Right lobe of liver (tissue), 6 donors: ENCODE measurements around the gene HDAC11. TPM values are rescaled to one million over a fixed set of nuclear protein-coding genes. Genes with fewer than 3 reads are reported as not detected.

Experiments used
- ATAC-seq, 4 donors: fragments of 200-7000 bp; cut with Tn5 transposase; one replicate each; pipeline ENCODE4 v1.9.1; 2020; ENCODE audit warnings: mild to moderate bottlenecking in 4 of 4, moderate library complexity in 4 of 4
- DNase-seq, 3 donors: peaks; one replicate each; pipeline ENCODE4 v3.0.0-alpha.2; 2020
- H3K27ac ChIP-seq, 3 donors: fragments of 200-600 bp; one replicate each; pipeline ENCODE4 v1.8.0; 2022
- H3K27me3 ChIP-seq, 2 donors: fragments of 200-600 bp; one replicate each; pipeline ENCODE4 v1.8.0; 2022
- H3K36me3 ChIP-seq, 4 donors: fragments of 200-600 bp; sonication (generic) in 1 of 4; one replicate each; pipeline versions ENCODE4 v1.5.1 to v1.8.0; 2017 to 2022; ENCODE audit warnings: control low read depth in 1 of 4
- H3K4me1 ChIP-seq, 4 donors: fragments of 200-600 bp; sonication (generic) in 1 of 4; one replicate each; pipeline versions ENCODE4 v1.5.1 to v1.8.0; 2017 to 2022; ENCODE audit warnings: control low read depth in 1 of 4
- H3K4me3 ChIP-seq, 3 donors: fragments of 200-600 bp; one replicate each; pipeline ENCODE4 v1.8.0; 2022
- H3K9me3 ChIP-seq, 4 donors: fragments of 200-600 bp; sonication (generic) in 1 of 4; one replicate each; pipeline versions ENCODE4 v1.5.1 to v1.8.0; 2017 to 2022; ENCODE audit warnings: control low read depth in 1 of 4
- CTCF ChIP-seq, 4 donors: fragments of 200-600 bp in 3 of 4; fragments of 450-650 bp in 1 of 4; IDR thresholded peaks; one replicate each; pipeline versions ENCODE4 v1.5.1 to v1.8.0; 2016 to 2022; ENCODE audit warnings: antibody characterized with exemption in 4 of 4, mild to moderate bottlenecking in 2 of 4
- POLR2A ChIP-seq: fragments of 450-650 bp; IDR thresholded peaks from one replicate; pipeline ENCODE4 v1.6.1; 2017; ENCODE audit warnings: antibody characterized with exemption, mild to moderate bottlenecking
- WGBS: methylation state at CpG from one replicate; pipeline ENCODE4 v1.1.6; 2018; ENCODE audit warnings: low coverage, low lambda C conversion rate; ENCODE audit not compliant: insufficient coverage; ENCODE audit errors: missing lambda C conversion rate; 5-methylcytosine and 5-hydroxymethylcytosine counted together
- intact Hi-C, 2 donors: fragments of 100-400 bp; cut with DNase I; formaldehyde crosslinking; loops; one replicate each; pipeline versions ENCODE4 v1.11.2 to v1.14.1; 2022
- total RNA-seq, 6 experiments: library from RNA; depleted of rRNA in 2 of 6; stranded (reverse); fragments of >200 nt in 2 of 6; fragmentation: NEBNext Ultra II Directional in 3 of 6; extraction: Animal tissue kit (Norgen Biotek cat#: 25700) in 3 of 6; gene quantifications; one replicate each; pipeline versions ENCODE4 v1.1.0 to v1.2.4, GENCODE V29; 2016 to 2023
- donor health status: DM: no; HTN: yes; CAD: no.
- donor health status: DM: no; HTN: no; CAD: no.
- donor health status: DM: no; HTN: no; CAD: no.
- donor health status: DM: no; HTN: yes; CAD: no.
- donor health status: DM: no; HTN: yes; CAD: no.

The HDAC11 gene
- total RNA-seq, 6 experiments from 2014 or later = 2.2 to 10.8 (median 5.0) TPM

- no peak overlapping the region for H3K4me3 ChIP-seq
- H3K4me1 ChIP-seq = no peaks in the 10 kb centered on the region
- H3K27me3 ChIP-seq = no peaks in the 10 kb centered on the region
- no peaks in the 10 kb centered on the region for H3K9me3 ChIP-seq
- no peak overlapping the region for H3K27ac ChIP-seq
- no peak for DNase-seq
- TF ChIP-seq CTCF (IDR thresholded peaks at IDR 0.05) (no peak), POLR2A (no peak)
- intact Hi-C loops = loop anchor here (5.0 kb wide), 2 partner anchors 360 to 365 kb away; no protein-coding TSS in a partner anchor
- WGBS = 59% methylated on average over 4 of the region's 4 CpGs
- ATAC-seq = peak in 1 of 4 donors; percentile 31
- no peaks in the 10 kb centered on the region for H3K36me3 ChIP-seq
Observed at GRCh38 chr3:13457593-13457992, 22.5 kb upstream of the HDAC11 start.

- TF ChIP-seq CTCF (IDR thresholded peaks at IDR 0.05) = no peak
- no peak for TF ChIP-seq POLR2A
- Histone ChIP-seq H3K27me3 (no peaks in the 10 kb centered on the region), H3K36me3 (no peaks in the 10 kb centered on the region), H3K27ac (no peak overlapping the region), H3K4me1 (no peaks in the 10 kb centered on the region), H3K9me3 (no peaks in the 10 kb centered on the region), H3K4me3 (no peak overlapping the region)
- no peak for DNase-seq
- 87% methylated on average over 8 of the region's 9 CpGs for WGBS
- no peak for ATAC-seq
- intact Hi-C loops = loop anchor here (5.0 kb wide), 2 partner anchors 362 to 367 kb away; no protein-coding TSS in a partner anchor
Observed at GRCh38 chr3:13459605-13460340, 20.3 kb upstream of the HDAC11 start.

- 86% methylated on average over 4 of the region's 7 CpGs for whole genome bisulfite sequencing
- no peak overlapping the region for H3K4me3 ChIP-seq
- H3K36me3 ChIP-seq = no peaks in the 10 kb centered on the region
- ATAC-seq (no peak), DNase-seq (no peak)
- no peaks in the 10 kb centered on the region for H3K9me3 ChIP-seq
- TF ChIP-seq CTCF (IDR thresholded peaks at IDR 0.05) = no peak
- TF ChIP-seq POLR2A = no peak
- intact Hi-C loops = no loop called here
- no peaks in the 10 kb centered on the region for H3K27me3 ChIP-seq
- H3K27ac ChIP-seq = no peak overlapping the region
- H3K4me1 ChIP-seq = no peaks in the 10 kb centered on the region
Observed at GRCh38 chr3:13460341-13460736, 19.8 kb upstream of the HDAC11 start.

GRCh38 chr3:13461169-13462124 lies 18.7 kb upstream of the HDAC11 start:
- peak in 2 of 3 donors; percentile 58 to 66 for DNase-seq
- Histone ChIP-seq H3K27me3 (no peaks in the 10 kb centered on the region), H3K4me1 (no peaks in the 10 kb centered on the region), H3K27ac (no peak overlapping the region), H3K4me3 (no peak overlapping the region), H3K36me3 (no peaks in the 10 kb centered on the region), H3K9me3 (no peaks in the 10 kb centered on the region)
- intact Hi-C loops = no loop called here
- peak; percentile 51 to 75 (median 67) for ATAC-seq
- WGBS = 21% methylated on average over 12 of the region's 14 CpGs
- peak; percentile 48 to 62 (median 54) for TF ChIP-seq CTCF (IDR thresholded peaks at IDR 0.05)
- no peak for TF ChIP-seq POLR2A
